ENCODE results near the gene ZFP30.

Gene ZFP30

DNA sequence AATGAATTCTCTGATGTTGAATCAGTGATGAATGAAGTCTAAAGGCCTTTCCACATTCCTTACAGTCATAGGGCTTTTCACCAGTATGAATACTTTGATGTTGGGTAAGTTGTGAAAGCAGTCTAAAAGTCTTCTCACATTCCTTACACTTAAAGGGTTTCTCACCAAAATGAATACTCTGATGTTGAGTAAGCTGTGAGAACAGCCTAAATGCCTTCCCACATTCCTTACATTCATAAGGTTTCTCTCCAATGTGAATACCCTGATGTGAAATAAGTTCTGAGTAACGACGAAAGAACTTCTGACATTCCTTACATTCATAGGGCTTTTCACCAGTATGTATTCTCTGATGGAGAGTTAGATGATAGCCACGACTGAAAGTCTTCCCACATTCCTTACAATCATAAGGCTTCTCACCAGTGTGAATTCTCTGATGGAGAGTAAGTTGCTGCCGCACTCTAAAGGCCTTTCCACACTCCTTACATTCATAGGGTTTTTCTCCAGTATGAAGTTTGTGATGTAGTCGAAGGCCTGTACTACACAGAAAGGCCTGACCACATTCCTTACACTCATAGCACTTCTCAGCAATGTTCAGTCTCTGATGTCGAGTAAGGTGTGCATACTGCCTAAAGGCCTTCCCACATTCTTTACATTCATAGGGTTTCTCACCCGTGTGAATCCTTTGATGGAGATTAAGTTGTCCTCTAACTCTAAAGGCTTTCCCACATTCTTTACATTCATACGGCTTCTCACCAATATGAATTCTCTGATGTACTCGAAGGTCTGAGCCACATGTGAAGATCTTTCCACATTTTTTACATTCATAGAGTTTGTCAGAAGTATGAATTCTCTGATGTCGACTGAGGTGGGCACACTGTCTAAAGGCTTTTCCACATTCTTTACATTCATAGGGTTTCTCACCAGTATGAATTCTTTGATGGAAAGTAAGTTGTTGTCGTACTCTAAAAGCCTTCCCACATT is 19.9 kb downstream of the ZFP30 start:
- H3K9me3 Mint-ChIP-seq: peaks cover 26% of the 10 kb centered on the region
- no peak for ATAC-seq (ENCODE audit: low read depth)
- H3K36me3 Mint-ChIP-seq: peaks cover 35% of the 10 kb centered on the region
- no peak overlapping the region for H3K4me3 Mint-ChIP-seq
- no peaks in the 10 kb centered on the region for H3K27me3 Mint-ChIP-seq
- H3K4me1 Mint-ChIP-seq: no peaks in the 10 kb centered on the region
- DNase-seq (ENCODE audit: low spot score in 2 of 2): no peak
- no peak overlapping the region for H3K27ac Mint-ChIP-seq

DNA sequence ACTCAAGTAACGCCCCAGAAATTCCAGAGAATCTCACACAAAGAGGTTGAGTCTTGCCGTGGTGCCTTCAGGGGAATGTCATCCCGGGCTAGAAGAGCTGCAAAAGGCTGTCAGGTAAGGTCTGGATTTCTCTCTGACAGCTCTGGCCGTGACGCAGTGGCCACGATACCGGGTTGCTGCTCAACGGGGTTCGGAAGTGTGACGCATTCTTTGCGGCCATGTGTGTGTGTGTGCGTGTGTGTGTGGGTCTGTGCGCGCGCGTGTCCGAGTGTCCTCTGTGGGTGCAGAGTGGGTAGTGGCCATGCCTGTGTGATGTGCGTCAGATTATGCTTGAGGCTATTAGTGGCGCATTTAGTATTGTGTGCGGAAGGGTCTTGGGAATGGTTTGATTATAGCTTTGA is 60.3 kb downstream of the ZFP30 start:
- Mint-ChIP-seq H3K27me3 (no peaks in the 10 kb centered on the region), H3K9me3 (peaks cover 8% of the 10 kb centered on the region), H3K27ac (peak overlapping the region; percentile 93), H3K4me3 (peak overlapping the region; percentile 95), H3K4me1 (peaks cover 21% of the 10 kb centered on the region), H3K36me3 (peaks cover 29% of the 10 kb centered on the region)
- peak in 1 of 2 donors; percentile 49 for DNase-seq (ENCODE audit: low spot score in 2 of 2)
- peak; percentile 44 for ATAC-seq (ENCODE audit: low read depth)

DNA sequence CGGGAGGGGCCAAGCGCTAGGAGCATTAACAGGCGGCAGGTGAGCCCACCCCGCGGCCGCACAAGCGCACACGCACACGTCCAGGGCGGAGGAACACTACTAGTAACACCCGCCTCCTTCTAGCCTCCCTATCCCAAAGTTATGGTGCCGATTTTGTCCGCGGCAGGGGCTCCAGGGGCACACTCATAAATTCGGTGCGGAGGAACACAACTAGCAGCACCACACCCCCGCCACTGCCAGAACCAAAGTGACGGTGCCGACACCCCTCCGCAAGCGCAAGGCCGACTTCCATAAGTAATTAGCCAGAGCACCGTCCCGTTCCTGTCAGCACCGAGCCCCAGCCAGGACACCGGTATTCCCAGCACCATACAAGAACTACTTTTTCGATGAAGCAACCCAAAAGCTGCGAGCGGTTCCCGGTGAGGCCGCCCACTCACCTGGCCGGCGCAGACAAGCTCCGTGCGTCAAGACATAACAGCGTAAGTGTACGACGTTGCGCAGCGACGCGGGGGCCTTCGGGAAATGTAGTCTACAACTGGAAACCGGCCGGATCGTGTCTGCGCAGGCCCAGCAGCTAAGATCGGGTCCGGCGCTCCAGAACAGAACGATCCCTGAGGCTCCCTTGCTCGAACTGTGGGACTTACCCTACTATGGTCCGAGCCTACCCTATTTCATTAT is 60.8 kb downstream of the ZFP30 start, which contains the start of the genes ZNF540 and ZNF571:
Gene ZNF540 (plus strand): TSS at position 573 of the 678 bp plus-strand sequence. CDS start 3,572 bp downstream, outside the sequence.
Gene ZNF571 (minus strand): TSS at position 489 of the 678 bp plus-strand sequence. CDS start 8,116 bp downstream, outside the sequence.
- Mint-ChIP-seq H3K4me1 (peaks cover 21% of the 10 kb centered on the region), H3K27ac (peak within 1 kb of the TSS; percentile 93), H3K36me3 (peaks cover 24% of the 10 kb centered on the region), H3K27me3 (no peaks in the 10 kb centered on the region), H3K9me3 (peaks cover 8% of the 10 kb centered on the region), H3K4me3 (peak within 1 kb of the TSS; percentile 95)
- DNase-seq (ENCODE audit: low spot score in 2 of 2) (peak; percentile 86 to 87), ATAC-seq (ENCODE audit: low read depth) (peak; percentile 92)

DNA sequence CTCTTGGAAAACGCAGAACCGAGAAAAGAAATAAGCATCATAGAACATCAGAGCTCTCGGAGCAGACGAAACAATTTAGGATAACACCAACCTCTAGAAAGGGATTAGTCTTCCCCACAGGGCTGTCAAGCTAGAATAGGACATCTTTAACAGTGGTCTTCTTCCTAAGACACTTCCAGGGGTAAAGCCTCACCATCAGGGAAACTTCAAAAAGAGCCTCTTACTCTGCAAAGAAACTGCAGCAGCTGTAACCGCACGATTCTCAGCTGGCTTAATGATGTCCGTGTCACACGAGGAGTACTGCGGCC is 61.3 kb downstream of the ZFP30 start:
- ATAC-seq (ENCODE audit: low read depth) (peak; percentile 49), DNase-seq (ENCODE audit: low spot score in 2 of 2) (no peak)
- Mint-ChIP-seq H3K9me3 (peaks cover 9% of the 10 kb centered on the region), H3K36me3 (peaks cover 22% of the 10 kb centered on the region), H3K4me1 (peaks cover 21% of the 10 kb centered on the region), H3K27me3 (no peaks in the 10 kb centered on the region), H3K27ac (peak overlapping the region; percentile 93), H3K4me3 (peak overlapping the region; percentile 95)

DNA sequence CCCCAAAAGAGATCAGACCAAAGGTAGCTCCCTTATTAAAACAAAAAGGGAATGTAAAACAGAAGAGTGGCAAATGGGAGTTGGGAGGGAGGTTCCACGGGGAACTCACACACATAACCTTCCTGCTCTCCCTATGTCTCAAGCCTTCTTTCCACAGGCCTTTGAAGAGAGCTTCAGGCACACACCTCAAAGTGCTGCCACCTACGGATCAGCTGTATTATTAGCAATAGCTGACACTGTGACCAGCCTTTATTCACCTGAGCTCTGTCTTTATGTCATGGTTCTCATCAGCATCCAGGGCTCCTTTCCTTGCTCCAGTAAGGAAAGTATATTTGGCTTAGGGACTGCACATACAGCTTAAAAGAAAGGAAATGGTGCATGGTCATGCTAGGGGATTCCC is 71.9 kb downstream of the ZFP30 start:
- Mint-ChIP-seq H3K27me3 (no peaks in the 10 kb centered on the region), H3K36me3 (peaks cover 55% of the 10 kb centered on the region), H3K4me1 (no peaks in the 10 kb centered on the region), H3K27ac (no peak overlapping the region), H3K9me3 (peaks cover 19% of the 10 kb centered on the region), H3K4me3 (no peak overlapping the region)
- ATAC-seq (ENCODE audit: low read depth) (no peak), DNase-seq (ENCODE audit: low spot score in 2 of 2) (no peak)

DNA sequence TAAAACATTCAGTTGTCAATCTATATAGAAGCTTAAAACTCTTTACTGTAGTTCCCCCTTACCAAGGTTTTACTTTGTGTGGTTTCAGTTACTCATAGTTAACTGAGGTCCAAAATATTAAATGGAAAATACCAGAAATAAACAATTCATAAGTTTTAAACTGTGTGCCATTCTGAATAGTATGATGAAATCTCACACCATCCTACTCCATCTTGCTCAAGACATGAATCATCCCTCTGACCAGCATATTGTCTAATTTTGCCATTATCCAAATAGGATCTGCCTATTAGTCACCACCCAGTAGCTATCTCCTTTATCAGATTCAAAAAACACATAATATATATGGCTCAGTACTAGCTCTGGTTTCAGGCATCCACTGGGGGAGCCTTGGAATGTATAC is 83.1 kb downstream of the ZFP30 start:
- no peak overlapping the region for H3K27ac Mint-ChIP-seq
- H3K36me3 Mint-ChIP-seq: peaks cover 59% of the 10 kb centered on the region
- H3K4me3 Mint-ChIP-seq: no peak overlapping the region
- ATAC-seq (ENCODE audit: low read depth) (no peak), DNase-seq (ENCODE audit: low spot score in 2 of 2) (no peak)
- H3K4me1 Mint-ChIP-seq: no peaks in the 10 kb centered on the region
- peaks cover 32% of the 10 kb centered on the region for H3K9me3 Mint-ChIP-seq
- no peaks in the 10 kb centered on the region for H3K27me3 Mint-ChIP-seq

DNA sequence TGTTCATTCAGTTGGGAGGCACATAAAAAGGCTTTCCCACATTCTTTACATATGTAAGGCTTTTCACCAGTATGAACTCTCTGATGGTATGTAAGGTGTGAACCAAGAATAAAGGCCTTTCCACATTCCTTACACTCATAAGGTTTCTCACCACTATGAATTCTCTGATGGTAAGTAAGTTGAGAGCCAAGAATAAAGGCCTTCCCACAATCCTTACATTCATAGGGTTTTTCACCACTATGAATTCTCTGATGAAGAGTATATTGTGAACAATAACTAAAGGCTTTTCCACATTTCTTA is 89.9 kb downstream of the ZFP30 start:
- Mint-ChIP-seq H3K9me3 (peaks cover 28% of the 10 kb centered on the region), H3K27me3 (no peaks in the 10 kb centered on the region), H3K4me1 (no peaks in the 10 kb centered on the region), H3K4me3 (no peak overlapping the region), H3K27ac (no peak overlapping the region), H3K36me3 (peaks cover 62% of the 10 kb centered on the region)
- DNase-seq (ENCODE audit: low spot score in 2 of 2) (no peak), ATAC-seq (ENCODE audit: low read depth) (no peak)

DNA sequence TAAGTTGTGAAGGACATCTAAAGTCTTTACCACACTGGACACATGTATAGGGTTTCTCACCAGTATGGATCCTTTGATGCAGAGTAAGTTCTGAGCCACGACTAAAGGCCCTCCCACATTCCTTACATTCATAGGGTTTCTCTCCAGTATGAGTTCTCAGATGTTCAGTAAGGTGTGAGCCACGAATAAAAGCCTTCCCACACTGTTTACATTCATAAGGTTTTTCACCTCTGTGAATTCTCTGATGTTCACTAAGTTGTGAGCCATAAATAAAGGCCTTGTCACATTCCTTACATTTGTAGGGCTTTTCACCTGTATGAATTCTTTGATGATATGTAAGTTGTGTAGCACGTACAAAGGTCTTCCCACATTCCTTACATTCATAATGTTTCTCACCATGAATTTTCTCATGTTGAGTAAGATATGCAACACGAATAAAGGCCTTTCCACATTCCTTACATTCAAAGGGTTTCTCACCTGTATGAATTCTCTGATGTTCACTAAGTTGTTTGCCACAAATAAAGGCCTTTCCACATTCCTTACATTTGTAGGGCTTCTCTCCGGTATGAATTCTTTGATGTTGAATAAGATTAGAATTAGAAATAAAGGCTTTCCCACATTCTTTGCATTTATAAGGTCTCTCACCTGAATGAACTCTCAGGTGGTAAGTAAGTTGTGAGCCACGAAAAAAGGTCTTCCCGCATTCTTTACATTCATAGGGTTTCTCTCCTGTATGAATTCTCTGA is 90.5 kb downstream of the ZFP30 start:
- peaks cover 25% of the 10 kb centered on the region for H3K9me3 Mint-ChIP-seq

More for the DNA sequence above, 90.5 kb downstream of the ZFP30 start:
- ATAC-seq (ENCODE audit: low read depth) (no peak), DNase-seq (ENCODE audit: low spot score in 2 of 2) (no peak)
- H3K4me3 Mint-ChIP-seq: no peak overlapping the region
- peaks cover 58% of the 10 kb centered on the region for H3K36me3 Mint-ChIP-seq
- H3K4me1 Mint-ChIP-seq: no peaks in the 10 kb centered on the region
- no peak overlapping the region for H3K27ac Mint-ChIP-seq
- no peaks in the 10 kb centered on the region for H3K27me3 Mint-ChIP-seq
